HG02840 (cell line): Measurements from ENCODE around the gene EFCAB14.
A peak's percentile ranks its signal among the peaks of the same experiment; 100 is the strongest.
"Not testable (repeated sequence)": the region's sequence is repeated elsewhere in the genome, so short reads cannot be mapped to it uniquely, and the experiment has no call there.

Experiments
- ATAC-seq: cut with Tn5 transposase; IDR thresholded peaks from one replicate; pipeline ENCODE4 v1.9.1; 2021; ENCODE audit warnings: mild to moderate bottlenecking, moderate library complexity, moderate number of reproducible peaks; ENCODE audit not compliant: unreplicated experiment, low FRiP score

The EFCAB14 gene, protein sequence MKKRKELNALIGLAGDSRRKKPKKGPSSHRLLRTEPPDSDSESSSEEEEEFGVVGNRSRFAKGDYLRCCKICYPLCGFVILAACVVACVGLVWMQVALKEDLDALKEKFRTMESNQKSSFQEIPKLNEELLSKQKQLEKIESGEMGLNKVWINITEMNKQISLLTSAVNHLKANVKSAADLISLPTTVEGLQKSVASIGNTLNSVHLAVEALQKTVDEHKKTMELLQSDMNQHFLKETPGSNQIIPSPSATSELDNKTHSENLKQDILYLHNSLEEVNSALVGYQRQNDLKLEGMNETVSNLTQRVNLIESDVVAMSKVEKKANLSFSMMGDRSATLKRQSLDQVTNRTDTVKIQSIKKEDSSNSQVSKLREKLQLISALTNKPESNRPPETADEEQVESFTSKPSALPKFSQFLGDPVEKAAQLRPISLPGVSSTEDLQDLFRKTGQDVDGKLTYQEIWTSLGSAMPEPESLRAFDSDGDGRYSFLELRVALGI

DNA sequence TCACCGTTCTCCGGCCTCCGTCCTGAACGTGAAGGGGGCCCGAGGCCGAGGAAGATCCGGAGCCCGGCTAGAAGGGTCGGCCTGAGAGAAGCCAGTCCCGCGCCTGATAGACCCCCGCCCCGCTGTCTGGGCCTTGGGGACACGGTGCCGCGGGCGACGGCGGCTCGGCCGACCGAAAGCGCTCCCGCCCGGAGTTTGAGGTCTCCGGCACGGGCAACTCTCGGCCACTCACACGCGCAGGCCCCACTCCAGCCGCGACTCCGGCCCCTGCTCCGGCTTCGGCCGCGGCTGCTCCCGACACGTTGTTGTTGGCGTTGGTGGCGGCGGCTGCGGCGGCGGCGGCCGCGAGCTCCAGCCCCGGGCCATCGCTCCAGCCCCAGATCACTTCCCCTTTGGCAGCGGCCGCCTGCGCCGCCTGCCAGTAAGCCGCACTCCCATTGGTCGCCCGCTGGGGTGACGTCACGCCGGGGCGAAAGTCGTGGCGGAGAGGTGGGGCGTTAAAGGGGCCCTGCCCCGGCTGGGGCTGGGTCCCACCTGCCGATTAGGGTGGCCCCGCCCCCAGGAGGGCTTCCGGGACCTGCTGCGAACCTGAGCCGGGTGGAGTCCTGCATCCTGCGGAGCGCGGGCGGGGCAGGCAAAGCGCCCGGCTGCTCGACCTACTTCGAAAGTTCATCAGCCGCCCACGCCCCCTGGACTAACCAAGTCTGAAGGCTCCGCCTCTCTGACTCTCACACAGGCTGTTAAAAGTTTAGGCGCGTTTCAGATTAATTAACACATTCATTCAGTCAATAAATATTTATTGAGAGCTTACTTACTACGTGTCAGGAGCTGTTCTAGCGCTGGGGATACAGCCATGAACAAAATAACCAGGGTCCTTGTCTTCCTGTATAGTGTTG, at the start of gene EFCAB14:
TSS of gene EFCAB14 (minus strand) at position 388 of the 896 bp plus-strand sequence. CDS start 1,027 bp downstream, outside the sequence.
- peak; percentile 99 for ATAC-seq

DNA sequence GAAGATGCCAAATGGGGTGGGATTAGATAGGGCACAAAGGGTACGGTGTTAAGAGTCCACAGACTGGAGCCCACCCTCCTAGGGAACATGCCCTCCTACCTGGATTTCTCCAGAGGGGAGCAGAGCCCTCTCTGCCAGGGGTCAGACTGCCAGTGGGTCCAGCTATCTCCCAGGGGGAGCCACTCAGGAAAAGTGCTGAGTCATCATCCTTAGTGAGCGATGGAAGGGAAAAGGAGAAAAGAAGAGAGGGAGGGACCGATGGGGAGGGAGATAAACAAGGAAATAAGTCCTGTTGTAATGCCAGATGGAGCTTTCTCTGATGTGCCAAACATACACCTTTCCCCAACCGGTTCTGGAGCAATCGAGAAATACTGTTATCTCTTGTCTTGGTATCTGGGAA, 49.5 kb upstream of the EFCAB14 start:
- no peak for ATAC-seq

DNA sequence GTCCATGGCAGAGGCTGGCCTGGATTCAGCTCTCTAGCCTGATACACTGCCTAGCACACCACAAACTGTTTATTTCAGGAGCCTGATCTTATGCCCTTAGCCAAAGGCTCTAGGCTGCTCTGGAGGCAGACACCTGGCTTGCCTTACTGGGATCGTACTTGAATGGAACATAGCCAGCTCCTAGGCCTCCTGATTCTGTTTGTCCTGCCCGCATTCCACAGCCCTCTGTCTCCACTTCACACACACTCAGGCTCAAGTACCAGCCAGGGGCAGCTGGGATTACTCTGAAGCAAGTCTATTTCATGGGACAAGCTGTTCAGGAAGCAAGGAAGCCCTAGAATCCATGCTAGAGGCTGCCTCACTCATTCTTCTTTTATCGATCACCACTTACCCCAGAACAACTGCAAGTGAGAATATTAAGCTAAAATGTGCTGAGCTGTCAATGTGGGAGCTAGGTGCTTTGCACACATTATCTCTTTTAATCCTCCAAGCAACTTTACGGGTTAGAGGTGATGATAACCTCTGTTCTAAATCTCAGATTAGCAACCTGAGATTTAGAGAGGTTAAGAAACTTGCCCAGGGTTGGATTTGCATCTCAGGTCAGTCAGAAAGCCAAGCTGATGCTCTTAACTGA, 48.9 kb upstream of the EFCAB14 start:
- ATAC-seq = no peak

DNA sequence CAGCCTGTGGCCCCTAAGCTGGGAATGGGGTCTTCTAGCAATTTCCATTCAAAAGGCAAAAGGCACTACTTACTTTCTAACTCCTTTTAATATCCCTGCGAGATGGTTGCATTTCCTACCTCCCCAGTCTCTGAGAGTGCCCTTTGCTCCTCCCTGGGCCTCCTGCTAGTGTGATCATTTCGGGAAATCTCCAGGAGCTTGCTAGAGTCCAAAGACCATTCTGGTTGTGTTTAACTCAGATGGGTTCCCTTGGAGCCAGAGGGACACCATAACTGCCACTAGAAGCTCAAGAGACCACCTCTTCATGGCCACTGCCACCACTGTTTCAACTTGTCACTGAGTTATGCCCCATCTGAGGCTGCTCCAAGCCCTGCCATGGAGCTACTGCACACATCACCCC, 45.5 kb upstream of the EFCAB14 start:
- ATAC-seq = no peak

DNA sequence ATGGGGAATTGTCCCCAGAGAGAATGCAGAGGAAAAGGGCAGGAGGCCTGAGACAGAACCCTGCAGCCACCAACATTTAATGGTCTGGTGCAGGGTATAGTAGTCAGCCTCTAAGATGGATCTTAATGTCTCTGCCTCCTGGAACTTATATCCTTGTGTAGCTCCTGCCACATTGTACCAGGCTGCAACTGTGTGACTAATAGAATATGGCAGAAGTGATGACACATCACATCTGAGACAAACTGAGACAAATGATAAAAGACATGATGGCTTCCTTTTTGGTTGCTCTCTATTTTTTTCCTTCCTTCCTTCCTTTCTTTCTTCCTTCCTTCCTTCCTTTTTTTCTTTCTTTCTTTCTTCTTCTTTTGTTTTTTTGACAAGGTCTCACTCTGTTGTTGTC, 42.8 kb upstream of the EFCAB14 start:
- ATAC-seq = no peak

DNA sequence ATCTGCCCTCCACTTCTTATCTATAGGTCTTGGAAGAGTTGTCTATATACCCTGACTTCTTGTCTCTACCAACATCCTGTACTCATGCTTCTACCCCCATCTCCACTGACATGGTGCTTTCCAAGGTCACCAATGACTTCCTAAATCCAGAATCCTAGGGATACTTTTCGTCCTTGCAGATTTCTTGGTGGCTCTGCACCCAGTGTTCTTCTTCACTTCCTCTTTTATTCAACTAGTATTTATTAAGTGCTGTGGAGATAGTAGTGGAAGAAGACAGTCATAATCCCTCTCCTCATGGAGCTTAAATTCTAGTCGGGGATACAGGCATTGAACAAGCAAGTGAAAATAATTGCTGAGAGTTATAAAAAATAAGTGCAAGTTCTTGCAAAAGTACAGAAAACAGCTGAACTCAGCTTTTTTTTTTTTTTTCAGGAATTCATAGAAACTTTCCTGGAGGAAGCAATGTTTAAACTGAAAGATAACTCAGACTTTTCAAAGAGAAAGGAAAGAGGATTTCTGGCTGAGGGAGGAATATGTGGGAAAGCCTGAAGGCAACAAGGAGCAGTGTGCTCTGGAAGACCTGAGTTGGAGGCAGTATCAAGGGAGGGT, 41.7 kb upstream of the EFCAB14 start:
- no peak for ATAC-seq

DNA sequence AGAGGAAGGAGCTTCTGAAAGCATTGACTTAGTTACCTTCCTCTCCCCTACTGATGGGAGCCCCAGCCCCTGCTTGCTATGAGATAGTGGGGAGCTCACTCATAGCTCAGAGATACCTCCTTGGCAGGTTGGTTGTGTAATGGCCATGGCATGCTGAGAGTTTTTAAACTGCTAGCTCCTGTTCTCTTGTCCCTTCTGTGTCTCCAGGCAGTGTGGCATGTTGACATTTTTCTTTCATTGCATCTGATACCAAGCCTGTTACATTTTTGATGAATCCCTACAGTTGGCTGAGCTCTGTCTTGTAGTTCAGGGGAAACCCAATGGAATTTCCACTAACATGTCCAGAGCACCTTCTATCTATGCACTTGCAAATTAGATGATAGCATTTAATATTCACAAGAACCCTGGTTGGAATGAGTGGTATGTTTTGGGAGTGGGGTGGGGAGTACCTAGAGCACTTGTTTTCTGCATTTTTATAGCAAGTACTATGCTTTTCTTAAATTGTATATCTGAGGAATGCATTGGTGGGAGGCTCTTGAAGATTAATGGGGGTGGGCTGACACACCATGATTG, 39.1 kb upstream of the EFCAB14 start:
- no peak for ATAC-seq

DNA sequence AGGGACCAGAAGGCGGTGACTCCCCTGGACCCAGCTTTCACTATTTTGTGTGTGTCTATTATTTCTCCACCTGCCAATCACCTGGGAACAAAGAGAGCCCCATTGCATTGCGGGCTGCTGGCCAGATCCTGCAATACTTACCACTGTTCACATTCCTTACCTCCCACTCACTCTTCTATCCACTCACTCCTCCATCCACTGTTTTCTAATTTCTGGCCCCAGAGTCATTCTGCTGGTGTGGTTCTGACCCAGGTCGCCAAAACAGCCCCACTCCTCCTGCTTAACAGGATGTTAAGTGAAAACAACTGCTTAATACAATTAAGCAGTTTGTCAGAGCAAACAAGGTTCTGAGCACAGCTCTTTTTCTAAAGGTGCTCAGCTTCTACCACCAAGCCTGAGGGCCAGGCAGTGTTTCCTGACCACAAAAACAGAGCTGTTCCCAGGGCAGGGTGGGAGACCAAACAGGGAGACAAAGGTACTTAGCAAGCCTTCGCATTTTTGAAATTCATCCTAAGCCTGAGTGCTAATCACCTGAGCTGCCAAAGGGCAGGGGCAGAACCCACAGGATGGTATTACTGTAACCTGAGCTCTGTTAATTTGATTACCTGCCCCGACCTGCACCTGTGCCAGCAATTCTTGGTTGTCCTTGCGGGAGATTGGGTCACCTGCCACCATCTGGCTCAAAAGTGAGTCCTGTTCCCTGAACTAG, 38.5 kb upstream of the EFCAB14 start:
- no peak for ATAC-seq

DNA sequence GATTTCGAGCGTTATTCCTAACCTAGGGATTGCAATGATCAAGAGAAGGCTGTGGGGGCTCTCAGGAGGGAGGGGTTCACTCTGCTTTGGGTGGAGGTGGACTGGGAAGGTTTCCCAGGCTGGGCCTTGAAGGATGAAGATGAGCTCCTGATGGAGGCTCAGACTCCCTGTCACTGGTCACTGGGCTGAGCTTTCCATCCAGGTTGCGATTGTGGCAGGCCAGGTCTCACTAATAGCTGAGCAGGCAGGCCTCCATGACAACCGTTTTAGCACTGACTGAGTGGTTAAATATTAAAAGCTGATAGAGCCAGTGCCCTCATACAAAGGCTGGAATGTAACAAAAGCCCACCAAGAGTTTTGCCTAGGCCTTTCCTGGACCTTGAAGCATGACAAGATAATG, 36.2 kb upstream of the EFCAB14 start:
- ATAC-seq = no peak

DNA sequence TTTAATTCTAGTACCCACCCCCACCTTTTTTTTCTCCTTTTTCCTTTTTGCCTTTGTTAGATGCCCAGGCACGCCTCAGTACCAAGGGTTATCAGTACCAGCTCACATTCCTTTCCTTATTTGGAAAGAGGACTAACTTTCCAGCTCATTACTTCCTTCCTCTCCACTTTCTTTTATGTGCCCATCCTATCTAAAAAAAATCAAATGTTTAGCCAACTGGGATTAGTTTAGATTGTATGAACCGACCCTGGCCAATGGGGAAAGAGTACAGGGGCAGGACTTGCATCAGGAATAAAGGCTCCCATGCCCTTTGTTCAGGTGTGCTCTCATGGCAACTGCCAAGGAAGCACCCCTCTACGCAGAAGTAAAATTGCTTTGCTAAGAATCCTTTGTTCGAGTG, 35.8 kb upstream of the EFCAB14 start:
- not testable (repeated sequence) for ATAC-seq

DNA sequence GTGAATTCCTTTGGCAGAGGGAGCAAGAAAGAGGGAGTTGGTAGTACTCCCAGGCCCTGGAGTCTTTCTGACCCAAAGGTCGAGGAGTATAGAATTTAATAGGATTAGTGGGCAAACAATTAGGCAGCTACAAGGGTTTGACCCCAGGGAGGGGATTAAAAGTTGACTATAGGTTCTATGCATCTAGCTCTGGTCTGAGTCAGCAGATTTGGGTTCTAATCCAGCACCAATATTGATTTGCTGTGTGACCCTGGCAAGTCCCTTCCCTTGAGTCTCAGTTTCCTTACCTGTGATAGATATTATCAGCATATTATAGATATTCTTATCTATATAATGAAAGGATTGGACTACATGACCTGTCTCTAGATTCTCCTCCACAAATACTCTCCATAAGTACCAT, 35.1 kb upstream of the EFCAB14 start:
- no peak for ATAC-seq

DNA sequence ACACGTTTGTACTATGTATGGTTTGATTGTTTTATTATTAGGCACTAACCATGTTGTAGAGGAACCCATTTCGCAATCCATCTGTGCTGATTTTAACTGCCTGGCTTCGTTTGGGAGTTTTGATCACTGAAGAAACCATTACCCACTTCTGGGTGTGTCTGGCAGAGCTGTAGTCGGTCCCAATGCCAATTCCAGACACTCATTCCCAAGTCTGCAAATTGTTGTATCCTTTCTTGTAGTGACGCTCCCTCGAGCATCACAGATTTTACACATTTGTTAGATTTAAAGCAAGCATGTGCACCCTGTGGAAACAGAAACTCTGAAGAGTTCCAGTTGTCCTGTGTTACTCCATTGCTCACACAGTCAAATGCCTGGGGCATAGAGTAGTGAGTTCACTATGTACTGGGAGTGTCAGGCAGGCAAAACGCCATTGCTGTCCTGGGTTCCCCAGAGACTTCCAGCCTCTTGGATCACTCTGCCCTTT, 31.0 kb upstream of the EFCAB14 start:
- ATAC-seq = no peak

DNA sequence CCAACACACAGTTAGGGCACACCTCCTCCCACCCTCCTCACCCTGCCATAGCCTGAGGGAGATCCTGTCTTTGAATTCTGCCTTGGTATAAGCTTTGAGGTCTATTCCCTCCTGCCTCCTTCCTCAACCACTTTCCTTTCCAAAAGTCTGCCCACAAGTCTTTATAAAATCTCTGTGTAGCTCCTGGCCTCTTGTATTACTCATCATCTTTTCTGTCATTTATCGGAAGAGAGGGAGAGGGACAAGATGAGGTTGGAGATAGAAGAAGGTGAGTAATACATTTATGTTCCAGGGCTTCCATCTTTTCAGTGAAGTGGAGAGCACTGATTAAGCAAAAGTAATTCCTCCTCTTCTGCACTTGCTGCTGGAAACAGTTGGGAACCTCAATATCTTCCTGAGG, 30.5 kb upstream of the EFCAB14 start:
- no peak for ATAC-seq

DNA sequence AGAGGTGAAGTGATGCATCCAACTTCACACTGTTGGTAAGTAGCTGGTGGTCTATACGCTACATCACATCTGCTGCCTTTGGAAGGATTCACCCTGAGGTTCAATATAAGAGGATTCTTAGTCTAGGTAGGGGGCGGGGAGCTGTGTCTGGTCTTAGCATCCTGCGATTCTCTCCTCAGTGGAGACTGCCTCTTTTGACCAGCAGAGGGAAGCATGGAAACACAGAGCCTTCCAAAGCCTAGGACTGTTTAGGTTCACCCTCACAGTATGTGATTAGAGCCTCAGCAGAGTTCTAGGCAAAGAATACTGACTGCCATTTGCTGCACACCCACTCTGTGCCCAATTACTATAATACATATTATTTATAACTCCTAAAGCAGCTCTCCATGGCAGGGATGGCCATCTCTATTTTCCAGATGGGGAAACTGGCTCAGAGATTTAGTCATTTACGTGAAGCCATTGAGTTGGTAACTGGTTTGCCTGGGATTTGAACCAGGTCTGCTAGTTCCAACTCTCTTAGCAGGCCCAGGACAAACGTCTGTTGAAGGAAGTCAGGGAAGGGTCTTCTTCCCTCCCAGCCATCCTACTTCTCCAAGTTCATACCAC, 28.9 kb upstream of the EFCAB14 start:
- no peak for ATAC-seq

DNA sequence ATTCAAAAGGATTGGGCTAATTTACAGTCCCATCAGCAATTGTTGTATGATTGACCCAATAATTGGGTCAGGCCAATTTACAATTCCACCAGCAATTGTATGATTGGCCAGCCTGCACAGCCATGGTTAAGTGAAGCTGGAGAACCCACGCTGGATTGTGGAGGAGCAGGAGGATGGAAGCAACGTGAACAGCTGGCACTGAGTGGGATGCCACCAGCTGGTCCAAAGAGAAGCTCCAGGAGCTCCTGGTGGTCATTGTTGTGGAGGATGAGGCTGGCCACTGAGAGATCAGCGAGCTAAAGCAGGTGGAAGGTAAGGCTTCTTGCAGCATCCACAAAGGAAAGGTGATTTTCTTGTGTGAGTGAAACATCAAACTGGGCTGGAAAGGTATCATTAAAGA, 23.2 kb upstream of the EFCAB14 start:
- ATAC-seq = no peak

DNA sequence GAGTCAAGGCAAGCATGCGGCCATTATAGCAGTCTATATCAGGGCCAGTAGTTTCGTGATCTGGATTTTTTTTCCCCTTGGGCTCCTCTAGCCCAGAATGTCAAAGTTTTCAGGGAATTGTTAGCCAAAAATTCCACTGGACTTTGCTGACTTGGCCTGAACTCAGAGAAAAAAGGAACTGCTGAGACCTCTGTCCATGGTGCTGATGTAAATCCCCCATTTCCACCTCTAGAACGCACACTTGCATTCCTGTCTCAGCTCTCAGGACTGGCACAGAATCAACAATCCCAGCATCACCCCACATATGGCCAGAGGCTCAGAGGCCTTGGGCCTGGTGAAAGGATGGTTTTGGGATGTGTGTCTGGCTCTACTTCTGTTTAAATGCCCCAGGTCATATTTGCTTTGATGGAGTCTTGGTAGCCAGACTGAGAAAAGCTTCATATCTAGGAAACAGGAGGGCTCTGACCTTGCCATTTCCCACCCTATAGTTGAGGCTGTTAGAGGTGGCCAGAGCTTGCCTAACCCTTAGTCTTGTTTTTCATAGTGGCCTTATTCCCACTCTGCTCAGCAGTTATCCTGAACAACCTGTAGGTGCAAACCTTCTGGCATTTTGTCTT, 16.9 kb upstream of the EFCAB14 start:
- no peak for ATAC-seq

DNA sequence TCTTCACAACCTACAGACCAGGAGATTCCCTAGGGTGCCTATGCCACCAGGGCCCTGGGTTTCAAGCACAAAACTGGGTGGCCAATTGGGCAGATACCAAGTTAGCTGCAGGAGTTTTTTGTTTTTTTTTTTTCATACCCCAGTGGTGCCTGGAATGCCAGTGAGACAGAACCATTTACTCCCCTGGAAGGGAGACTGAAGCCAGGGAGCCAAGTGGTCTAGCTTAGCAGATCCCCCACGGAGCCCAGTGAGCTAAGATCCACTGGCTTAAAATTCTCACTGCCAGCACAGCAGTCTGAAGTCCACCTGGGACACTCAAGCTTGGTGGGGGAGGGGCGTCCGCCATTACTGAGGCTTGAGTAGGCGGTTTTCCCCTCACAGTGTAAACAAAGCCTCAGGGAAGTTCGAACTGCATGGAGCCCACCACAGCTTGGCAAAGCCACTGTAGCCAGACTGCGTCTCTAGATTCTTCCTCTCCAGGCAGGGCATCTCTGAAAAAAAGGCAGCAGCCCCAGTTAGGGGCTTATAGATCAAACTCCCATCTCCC, 9.5 kb upstream of the EFCAB14 start:
- ATAC-seq = not testable (repeated sequence)

DNA sequence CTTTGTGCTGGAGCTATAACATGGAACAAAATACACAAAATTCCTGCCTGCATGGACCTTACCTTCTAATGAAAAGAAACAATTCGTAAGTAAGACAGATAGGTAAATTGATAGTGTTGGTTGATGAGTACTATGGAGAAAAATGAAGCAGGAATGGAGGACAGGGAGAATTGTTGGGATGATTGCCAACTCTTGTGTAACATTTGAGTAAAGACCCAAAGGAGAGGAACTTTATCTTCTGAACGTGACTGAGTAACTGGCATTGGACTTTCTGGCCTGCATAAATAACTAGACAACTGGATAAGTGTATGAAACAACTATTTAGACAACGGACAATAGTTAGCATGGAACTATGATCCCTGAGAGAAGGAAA, 6.8 kb upstream of the EFCAB14 start:
- no peak for ATAC-seq
